Activated CD4-positive, alpha-beta T cell treated with anti-CD3 and anti-CD28 coated beads for 36 hours (primary cell): ENCODE data around the gene AKTIP. TPM values are rescaled to one million over a fixed set of nuclear protein-coding genes. Genes with fewer than 3 reads are reported as not detected.

Experiments used
- ATAC-seq: fragments of 200-7000 bp; cut with Tn5 transposase; one replicate; pipeline ENCODE4 v1.10.0; 2021; ENCODE audit warnings: mild to moderate bottlenecking, moderate library complexity
- CTCF ChIA-PET: fragments of 350-600 bp; sonication (Branson Sonifier 250); formaldehyde crosslinking; loops from one replicate; lab custom pipeline; 2021; ENCODE audit warnings: antibody characterized with exemption; lab: Charles Lee
- POLR2A ChIA-PET: fragments of 350-600 bp; sonication (Branson Sonifier 250); formaldehyde crosslinking; loops from one replicate; lab custom pipeline; 2021; ENCODE audit warnings: antibody characterized with exemption, inconsistent platforms; lab: Charles Lee
- DNase-seq: peaks from one replicate; pipeline ENCODE4 v3.0.0-alpha.2; 2020
- H3K27ac Mint-ChIP-seq: one replicate; pipeline ENCODE4 v1.8.0; 2021; ENCODE audit warnings: mixed read lengths
- H3K27me3 Mint-ChIP-seq: one replicate; pipeline ENCODE4 v1.8.0; 2021; ENCODE audit warnings: mixed read lengths
- H3K36me3 Mint-ChIP-seq: one replicate; pipeline ENCODE4 v1.8.0; 2021; ENCODE audit warnings: low read depth, mixed read lengths
- H3K4me1 Mint-ChIP-seq: one replicate; pipeline ENCODE4 v1.8.0; 2021; ENCODE audit warnings: mixed read lengths
- H3K4me3 Mint-ChIP-seq: one replicate; pipeline ENCODE4 v1.8.0; 2021; ENCODE audit warnings: mild to moderate bottlenecking, moderate library complexity, mixed read lengths
- H3K9me3 Mint-ChIP-seq: one replicate; pipeline ENCODE4 v1.8.0; 2021; ENCODE audit warnings: low read depth, mixed read lengths
- intact Hi-C, 2 experiments: fragments of 100-400 bp; cut with DNase I in 1 of 2; cut with micrococcal nuclease in 1 of 2; formaldehyde crosslinking; loops; one replicate each; pipeline versions ENCODE4 v1.14.2 to v1.15.1; 2022 to 2024; cut with DNase I, micrococcal nuclease
- total RNA-seq, 2 experiments: library from RNA; stranded (reverse); gene quantifications; one replicate each; pipeline ENCODE4 v1.2.3, GENCODE V29; 2021

The AKTIP gene
- total RNA-seq, 2 experiments from 2014 or later = 22.7 to 25.9 TPM

GRCh38 chr16:53482123-53482522, 20.9 kb downstream of the AKTIP start:
- ATAC-seq = peak; percentile 70
- H3K27ac Mint-ChIP-seq = peak overlapping the region; percentile 78
- no peak for DNase-seq
- no peaks in the 10 kb centered on the region for H3K27me3 Mint-ChIP-seq
- ChIA-PET CTCF (interaction anchor here (0.7 to 0.9 kb wide), 2 partner anchors 17 to 1445 kb away, joined by 3 read pairs; no protein-coding TSS in a partner anchor), POLR2A (interaction anchor here (0.7 kb wide), 1 partner anchor 104 kb away, joined by 7 read pairs; no protein-coding TSS in a partner anchor)
- peaks cover 26% of the 10 kb centered on the region for H3K4me1 Mint-ChIP-seq
- H3K4me3 Mint-ChIP-seq = no peak overlapping the region
- H3K9me3 Mint-ChIP-seq = peaks cover 20% of the 10 kb centered on the region
- intact Hi-C loops = no loop called here
- H3K36me3 Mint-ChIP-seq = peaks cover 93% of the 10 kb centered on the region

GRCh38 chr16:53480394-53480793, 22.6 kb downstream of the AKTIP start:
- intact Hi-C loops = no loop called here
- Mint-ChIP-seq H3K9me3 (peaks cover 12% of the 10 kb centered on the region), H3K27me3 (no peaks in the 10 kb centered on the region), H3K4me1 (peaks cover 38% of the 10 kb centered on the region), H3K4me3 (no peak overlapping the region), H3K27ac (no peak overlapping the region), H3K36me3 (peaks cover 89% of the 10 kb centered on the region)
- ChIA-PET POLR2A (interaction anchor here (1.0 kb wide), 1 partner anchor 18 kb away, joined by 3 read pairs; no protein-coding TSS in a partner anchor), CTCF (interaction anchor here (1.0 to 1.5 kb wide), 3 partner anchors 19 to 34 kb away, joined by 3 to 6 read pairs (median 4); no protein-coding TSS in a partner anchor)
- ATAC-seq (no peak), DNase-seq (no peak)

GRCh38 chr16:53478965-53479364, 24.0 kb downstream of the AKTIP start:
- CTCF ChIA-PET = interaction anchor here (1.5 kb wide), 1 partner anchor 20 kb away, joined by 6 read pairs; no protein-coding TSS in a partner anchor
- H3K4me1 Mint-ChIP-seq = peaks cover 45% of the 10 kb centered on the region
- POLR2A ChIA-PET = no interaction called here
- no peak overlapping the region for H3K4me3 Mint-ChIP-seq
- H3K9me3 Mint-ChIP-seq = peaks cover 6% of the 10 kb centered on the region
- no peak overlapping the region for H3K27ac Mint-ChIP-seq
- DNase-seq (no peak), ATAC-seq (no peak)
- H3K27me3 Mint-ChIP-seq = no peaks in the 10 kb centered on the region
- H3K36me3 Mint-ChIP-seq = peaks cover 84% of the 10 kb centered on the region
- intact Hi-C loops = no loop called here

DNA sequence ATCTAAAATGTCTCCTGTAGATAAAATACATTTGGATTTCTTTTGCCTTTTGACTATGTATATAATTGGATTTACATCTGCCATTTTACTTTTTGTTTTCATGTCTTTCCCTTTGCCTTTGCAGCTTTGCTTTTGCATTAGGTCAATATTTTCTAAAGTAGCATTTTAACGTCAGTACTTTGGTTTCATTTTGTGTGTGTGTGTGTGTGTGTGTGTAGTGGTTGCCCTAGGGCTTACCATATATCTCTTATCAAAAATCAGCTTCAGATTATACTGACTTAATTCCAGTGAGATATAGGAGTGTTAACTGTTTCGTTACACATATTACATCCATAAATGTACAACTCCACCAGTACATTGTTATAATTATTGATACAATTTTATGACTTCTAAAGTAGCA, 26.1 kb downstream of the AKTIP start:
- Mint-ChIP-seq H3K4me3 (no peak overlapping the region), H3K4me1 (peaks cover 42% of the 10 kb centered on the region), H3K9me3 (peaks cover 3% of the 10 kb centered on the region), H3K36me3 (peaks cover 84% of the 10 kb centered on the region), H3K27me3 (no peaks in the 10 kb centered on the region), H3K27ac (peak overlapping the region; percentile 56)
- ATAC-seq (no peak), DNase-seq (no peak)
- intact Hi-C loops = loop anchor here (2.0 kb wide), 1 partner anchor 18 kb away; no protein-coding TSS in a partner anchor
- ChIA-PET CTCF (interaction anchor here (1.0 kb wide), 1 partner anchor 22 kb away, joined by 5 read pairs; no protein-coding TSS in a partner anchor), POLR2A (interaction anchor here (0.7 kb wide), 1 partner anchor 19 kb away, joined by 3 read pairs; no protein-coding TSS in a partner anchor)

- DNase-seq (no peak), ATAC-seq (peak; percentile 16)
- Mint-ChIP-seq H3K27ac (no peak overlapping the region), H3K36me3 (peaks cover 47% of the 10 kb centered on the region), H3K4me1 (peaks cover 26% of the 10 kb centered on the region), H3K9me3 (no peaks in the 10 kb centered on the region), H3K27me3 (no peaks in the 10 kb centered on the region), H3K4me3 (no peak overlapping the region)
- CTCF ChIA-PET = interaction anchor here (1.5 kb wide), 1 partner anchor 9 kb away, joined by 3 read pairs; no protein-coding TSS in a partner anchor
- intact Hi-C loops = no loop called here
- POLR2A ChIA-PET = no interaction called here
Observed at GRCh38 chr16:53465606-53466280, 37.3 kb downstream of the AKTIP start.

DNA sequence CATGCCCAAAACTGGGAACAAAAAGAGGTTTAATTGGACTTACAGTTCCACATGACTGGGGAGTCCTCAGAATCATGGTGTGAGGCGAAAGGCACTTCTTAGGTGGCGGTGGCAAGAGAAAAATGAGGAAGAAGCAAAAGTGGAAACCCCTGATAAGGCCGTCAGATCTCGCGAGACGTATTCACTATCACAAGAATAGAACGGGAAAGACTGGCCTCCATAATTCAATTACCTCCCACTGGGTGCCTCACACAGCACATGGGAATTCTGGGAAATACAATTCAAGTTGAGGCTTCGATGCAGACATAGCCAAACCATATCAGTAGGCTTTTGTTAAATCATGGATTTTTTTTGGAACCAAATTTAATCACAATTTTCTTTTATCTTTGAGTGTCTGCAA, 44.4 kb downstream of the AKTIP start:
- ATAC-seq = no peak

GRCh38 chr16:53457670-53458069, 45.3 kb downstream of the AKTIP start:
- H3K27me3 Mint-ChIP-seq = no peaks in the 10 kb centered on the region
- ChIA-PET CTCF (interaction anchor here (0.7 to 2.9 kb wide), 9 partner anchors 11 to 76 kb away, joined by 3 to 15 read pairs (median 3); partner anchors contain the start of gene RBL2), POLR2A (interaction anchor here (0.5 to 0.6 kb wide), 3 partner anchors 19 to 77 kb away, joined by 3 to 15 read pairs (median 3); no protein-coding TSS in a partner anchor)
- H3K4me1 Mint-ChIP-seq = peaks cover 83% of the 10 kb centered on the region
- ATAC-seq (peak; percentile 89), DNase-seq (peak; percentile 78)
- no peaks in the 10 kb centered on the region for H3K9me3 Mint-ChIP-seq
- intact Hi-C loops = loop anchor here (1.0 to 10.0 kb wide), 7 partner anchors 19 to 247 kb away; partner anchors contain the start of genes AKTIP (in 2 of the 2), FTO (in 1 of the 2), RBL2 (in 1 of the 2) and RPGRIP1L (in 1 of the 2)
- peaks cover 66% of the 10 kb centered on the region for H3K36me3 Mint-ChIP-seq
- peak overlapping the region; percentile 95 for H3K27ac Mint-ChIP-seq
- peak overlapping the region; percentile 39 for H3K4me3 Mint-ChIP-seq

More for the DNA sequence above, 44.4 kb downstream of the AKTIP start:
- DNase-seq = no peak
- intact Hi-C loops = loop anchor here (2.0 to 10.0 kb wide), 2 partner anchors 18 to 246 kb away; partner anchors contain the start of genes FTO (in 1 of the 2) and RPGRIP1L (in 1 of the 2)
- POLR2A ChIA-PET = interaction anchor here (1.4 kb wide), 1 partner anchor 24 kb away, joined by 3 read pairs; no protein-coding TSS in a partner anchor
- Mint-ChIP-seq H3K36me3 (peaks cover 69% of the 10 kb centered on the region), H3K4me3 (no peak overlapping the region), H3K4me1 (peaks cover 79% of the 10 kb centered on the region), H3K27ac (peak overlapping the region; percentile 68), H3K27me3 (no peaks in the 10 kb centered on the region), H3K9me3 (no peaks in the 10 kb centered on the region)
- CTCF ChIA-PET = interaction anchor here (1.1 to 1.2 kb wide), 3 partner anchors 9 to 39 kb away, joined by 3 read pairs; partner anchors contain the start of gene RBL2

GRCh38 chr16:53456625-53457024, 46.4 kb downstream of the AKTIP start:
- no peak for DNase-seq
- no peaks in the 10 kb centered on the region for H3K9me3 Mint-ChIP-seq
- peak overlapping the region; percentile 95 for H3K27ac Mint-ChIP-seq
- peak; percentile 52 for ATAC-seq
- peak overlapping the region; percentile 39 for H3K4me3 Mint-ChIP-seq
- POLR2A ChIA-PET = no interaction called here
- H3K4me1 Mint-ChIP-seq = peaks cover 83% of the 10 kb centered on the region
- peaks cover 65% of the 10 kb centered on the region for H3K36me3 Mint-ChIP-seq
- no peaks in the 10 kb centered on the region for H3K27me3 Mint-ChIP-seq
- intact Hi-C loops = loop anchor here (1.0 to 10.0 kb wide), 6 partner anchors 21 to 248 kb away; partner anchors contain the start of genes AKTIP (in 2 of the 2), FTO (in 1 of the 2), RBL2 (in 1 of the 2) and RPGRIP1L (in 1 of the 2)
- CTCF ChIA-PET = interaction anchor here (0.5 to 2.9 kb wide), 5 partner anchors 9 to 39 kb away, joined by 3 to 15 read pairs (median 3); no protein-coding TSS in a partner anchor

DNA sequence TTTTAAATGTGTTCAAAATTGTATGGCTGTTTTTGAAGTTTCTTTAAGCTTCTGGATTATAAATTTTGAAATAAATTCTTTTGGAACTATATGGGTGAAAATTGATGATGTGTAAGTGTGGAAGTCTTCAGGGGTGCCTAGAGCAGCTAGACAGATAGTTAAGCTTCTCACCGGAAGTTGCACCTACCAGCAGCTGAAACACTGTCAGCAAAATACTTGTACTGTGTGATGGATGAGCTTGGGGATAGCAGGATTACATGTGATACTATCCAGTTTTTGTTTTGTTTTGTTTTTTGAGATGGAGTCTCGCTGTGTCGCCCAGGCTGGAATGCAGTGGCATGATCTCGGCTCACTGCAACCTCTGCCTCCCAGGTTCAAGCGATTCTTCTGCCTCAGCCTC, 49.1 kb downstream of the AKTIP start:
- no peak for DNase-seq

GRCh38 chr16:53449816-53450517, 53.0 kb downstream of the AKTIP start:
- CTCF ChIA-PET = interaction anchor here (1.3 to 1.5 kb wide), 3 partner anchors 11 to 49 kb away, joined by 3 to 4 read pairs (median 3); no protein-coding TSS in a partner anchor
- POLR2A ChIA-PET = interaction anchor here (0.6 kb wide), 1 partner anchor 95 kb away, joined by 3 read pairs; no protein-coding TSS in a partner anchor
- Mint-ChIP-seq H3K27ac (peak overlapping the region; percentile 65), H3K36me3 (peaks cover 39% of the 10 kb centered on the region), H3K9me3 (no peaks in the 10 kb centered on the region), H3K4me1 (peaks cover 61% of the 10 kb centered on the region), H3K27me3 (no peaks in the 10 kb centered on the region), H3K4me3 (peak overlapping the region; percentile 31)
- intact Hi-C loops = loop anchor here in 1 of 2 experiments (10.0 kb wide), 1 partner anchor 255 kb away; the partner anchor contains the start of genes FTO and RPGRIP1L
- DNase-seq (no peak), ATAC-seq (peak; percentile 62)

More for the DNA sequence above, 49.1 kb downstream of the AKTIP start:
- no peak overlapping the region for H3K4me3 Mint-ChIP-seq
- H3K27me3 Mint-ChIP-seq = no peaks in the 10 kb centered on the region
- no peaks in the 10 kb centered on the region for H3K9me3 Mint-ChIP-seq
- ATAC-seq = peak; percentile 25
- intact Hi-C loops = loop anchor here in 1 of 2 experiments (10.0 kb wide), 1 partner anchor 251 kb away; the partner anchor contains the start of genes FTO and RPGRIP1L
- ChIA-PET CTCF (interaction anchor here (0.7 to 1.3 kb wide), 4 partner anchors 16 to 62 kb away, joined by 3 to 6 read pairs (median 4); no protein-coding TSS in a partner anchor), POLR2A (interaction anchor here (1.3 kb wide), 1 partner anchor 18 kb away, joined by 3 read pairs; no protein-coding TSS in a partner anchor)
- peaks cover 46% of the 10 kb centered on the region for H3K36me3 Mint-ChIP-seq
- H3K27ac Mint-ChIP-seq = peak overlapping the region; percentile 66
- peaks cover 81% of the 10 kb centered on the region for H3K4me1 Mint-ChIP-seq
